HCT116 (cell line): Measurements from ENCODE around the gene ADORA1. TPM values are rescaled to one million over a fixed set of nuclear protein-coding genes. Genes with fewer than 3 reads are reported as not detected.

Experiments
- ATAC-seq: fragments of 200-7000 bp; cut with Tn5 transposase; 2 replicates; pipeline ENCODE4 v1.9.1; 2020; ENCODE audit warnings: mild to moderate bottlenecking, moderate library complexity
- BruUV-seq: library from RNA; stranded (reverse); fragments of 400-500 nt; replicated peaks from 2 replicates; lab custom pipeline; 2021; lab: Mats Ljungman, UMichigan
- CTCF ChIA-PET: fragments of 300-600 bp; sonication (Branson Sonifier 250); formaldehyde crosslinking; loops from one replicate; lab custom pipeline; 2021; ENCODE audit warnings: antibody characterized with exemption; lab: Charles Lee
- POLR2A ChIA-PET: fragments of 300-600, 350-600 bp; sonication (Branson Sonifier 250); formaldehyde crosslinking; loops from one replicate; lab custom pipeline; 2021; ENCODE audit warnings: antibody characterized with exemption; lab: Charles Lee
- RAD21 ChIA-PET, 2 experiments: fragments of 300-600 bp; sonication (Branson Sonifier 250); formaldehyde crosslinking; loops; one replicate each; lab custom pipeline; 2023; ENCODE audit warnings: low total read pairs in 2 of 2; ENCODE audit not compliant: uncharacterized antibody in 2 of 2, unreplicated experiment in 2 of 2, low non-redundant PET in 1 of 2; lab: Charles Lee
- DNase-seq: peaks from one replicate; pipeline ENCODE4 v3.0.0-alpha.2; 2010; ENCODE audit warnings: low read depth, low spot score
- H2AFZ ChIP-seq: fragments of 200-600 bp; shearing (Covaris generic), sonication (generic); 2 replicates; pipeline ENCODE4 v1.6.1; 2017; ENCODE audit warnings: low read depth, mixed run types, mixed read lengths, antibody characterized with exemption, low read length; ENCODE audit not compliant: poor library complexity, severe bottlenecking
- H3K27ac ChIP-seq: 2 replicates; pipeline ENCODE4 v1.5.1; 2012; ENCODE audit warnings: low read depth, low read length
- H3K27me3 ChIP-seq: fragments of 200-600 bp; sonication (generic); 2 replicates; pipeline ENCODE4 v1.6.1; 2016; ENCODE audit warnings: mixed run types, low read length, mixed read lengths; ENCODE audit not compliant: insufficient read depth
- H3K36me3 ChIP-seq, 2 experiments: fragments of 200-500 bp in 1 of 2; fragments of 200-600 bp in 1 of 2; sonication (Bioruptor generic) in 1 of 2; sonication (generic) in 1 of 2; 2 replicates each; pipeline versions ENCODE4 v1.5.1 to v1.6.1; 2014 to 2016; ENCODE audit warnings: low read length in 2 of 2, inconsistent platforms in 1 of 2, mixed read lengths in 1 of 2, mixed run types in 1 of 2; ENCODE audit not compliant: insufficient read depth in 2 of 2, control insufficient read depth in 1 of 2
- H3K4me1 ChIP-seq, 2 experiments: fragments of 200-600 bp in 1 of 2; sonication (generic) in 1 of 2; 2 replicates each; pipeline versions ENCODE4 v1.5.1 to v1.6.1; 2012 to 2017; ENCODE audit warnings: low read length in 2 of 2, inconsistent platforms in 1 of 2, mild to moderate bottlenecking in 1 of 2, mixed read lengths in 1 of 2, mixed run types in 1 of 2, moderate library complexity in 1 of 2; ENCODE audit not compliant: insufficient read depth in 2 of 2, control insufficient read depth in 1 of 2
- H3K4me2 ChIP-seq: fragments of 200-600 bp; sonication (generic); 2 replicates; pipeline ENCODE4 v1.6.1; 2017; ENCODE audit warnings: mixed run types, low read length, mixed read lengths
- H3K4me3 ChIP-seq, 2 experiments: fragments of 200-600 bp in 1 of 2; sonication (generic) in 1 of 2; replicated peaks in 1 of 2; 2 replicates each; pipeline ENCODE4 v1.5.1; 2011 to 2016; ENCODE audit warnings: low read length in 2 of 2, control low read depth in 1 of 2, low read depth in 1 of 2, mild to moderate bottlenecking in 1 of 2, mixed read lengths in 1 of 2, mixed run types in 1 of 2
- H3K79me2 ChIP-seq: fragments of 200-600 bp; sonication (generic); 2 replicates; pipeline ENCODE4 v1.6.1; 2017; ENCODE audit warnings: mild to moderate bottlenecking, mixed run types, low read length, moderate library complexity, mixed read lengths; ENCODE audit not compliant: insufficient read depth
- H3K9ac ChIP-seq: fragments of 200-600 bp; sonication (generic); 2 replicates; pipeline ENCODE4 v1.6.1; 2016; ENCODE audit warnings: low read length, mixed read lengths
- H3K9me2 ChIP-seq: fragments of 200-600 bp; sonication (generic), shearing (Covaris generic); 2 replicates; pipeline ENCODE4 v1.6.1; 2017; ENCODE audit warnings: mixed run types, mild to moderate bottlenecking, moderate library complexity; ENCODE audit not compliant: insufficient read depth
- H3K9me3 ChIP-seq, 2 experiments: fragments of 200-500 bp in 1 of 2; fragments of 200-600 bp in 1 of 2; sonication (Bioruptor generic) in 1 of 2; sonication (generic) in 1 of 2; 2 replicates each; pipeline ENCODE4 v1.6.1; 2014 to 2017; ENCODE audit warnings: low read length in 2 of 2, mixed read lengths in 2 of 2, inconsistent platforms in 1 of 2, low read depth in 1 of 2, mild to moderate bottlenecking in 1 of 2, mixed run types in 1 of 2, moderate library complexity in 1 of 2; ENCODE audit not compliant: control insufficient read depth in 1 of 2, insufficient read depth in 1 of 2
- H4K20me1 ChIP-seq: fragments of 200-600 bp; sonication (generic), shearing (Covaris generic); 2 replicates; pipeline ENCODE4 v1.6.1; 2017; ENCODE audit warnings: mixed run types, mild to moderate bottlenecking, moderate library complexity; ENCODE audit not compliant: insufficient read depth
- CBX3 ChIP-seq: IDR thresholded peaks from 2 replicates; pipeline ENCODE4 v1.6.1; 2012; ENCODE audit warnings: low read depth
- ELF1 ChIP-seq: IDR thresholded peaks from 2 replicates; pipeline ENCODE4 v1.6.1; 2012; ENCODE audit warnings: low read depth, borderline replicate concordance
- EZH2 ChIP-seq: fragments of 200-600 bp; sonication (generic); IDR thresholded peaks from 2 replicates; pipeline ENCODE4 v1.6.1; 2017; ENCODE audit warnings: antibody characterized with exemption, mixed run types
- EZH2phosphoT487 ChIP-seq: fragments of 200-600 bp; IDR thresholded peaks from 2 replicates; pipeline ENCODE4 v1.6.1; 2018; ENCODE audit warnings: antibody characterized with exemption, borderline replicate concordance
- FOSL1 ChIP-seq: IDR thresholded peaks from 2 replicates; pipeline ENCODE4 v1.6.1; 2012; ENCODE audit warnings: low read depth
- JUND ChIP-seq: IDR thresholded peaks from 2 replicates; pipeline ENCODE4 v1.6.1; 2012
- MAX ChIP-seq: IDR thresholded peaks from 2 replicates; pipeline ENCODE4 v1.6.1; 2012
- POLR2A ChIP-seq: IDR thresholded peaks from 2 replicates; pipeline ENCODE4 v1.7.0; 2011; ENCODE audit warnings: borderline replicate concordance; ENCODE audit not compliant: insufficient read depth, insufficient read length; ENCODE audit errors: extremely low read depth
- POLR2AphosphoS5 ChIP-seq: IDR thresholded peaks from 2 replicates; pipeline ENCODE4 v1.6.1; 2011; ENCODE audit warnings: mild to moderate bottlenecking, low read depth, low read length, moderate library complexity
- RAD21 ChIP-seq: IDR thresholded peaks from 2 replicates; pipeline ENCODE4 v1.6.1; 2012; ENCODE audit warnings: low read depth, mild to moderate bottlenecking
- SIN3A ChIP-seq: IDR thresholded peaks from 2 replicates; pipeline ENCODE4 v1.6.1; 2012; ENCODE audit warnings: low read depth
- SRF ChIP-seq: IDR thresholded peaks from 2 replicates; pipeline ENCODE4 v1.6.1; 2012; ENCODE audit warnings: low read depth
- TCF7L2 ChIP-seq: IDR thresholded peaks from 2 replicates; pipeline ENCODE4 v1.7.0; 2011; ENCODE audit warnings: borderline replicate concordance, inconsistent platforms; ENCODE audit not compliant: insufficient read depth, insufficient read length; ENCODE audit errors: extremely low read depth
- YY1 ChIP-seq: IDR thresholded peaks from 2 replicates; pipeline ENCODE4 v1.6.1; 2011; ENCODE audit warnings: low read length, low read depth, moderate library complexity, mild to moderate bottlenecking; ENCODE audit not compliant: insufficient replicate concordance; ENCODE audit errors: extremely low read depth
- ZBTB33 ChIP-seq: IDR thresholded peaks from 2 replicates; pipeline ENCODE4 v1.6.1; 2011; ENCODE audit warnings: mild to moderate bottlenecking, low read length, moderate library complexity; ENCODE audit not compliant: insufficient replicate concordance; ENCODE audit errors: extremely low read depth
- ZNF274 ChIP-seq: fragments of 200-500 bp; sonication (Bioruptor generic); IDR thresholded peaks from 2 replicates; pipeline ENCODE4 v1.6.1; 2014; ENCODE audit warnings: mild to moderate bottlenecking, low read depth, low read length, inconsistent platforms
- intact Hi-C: fragments of 100-400 bp; cut with micrococcal nuclease; formaldehyde crosslinking; loops from 2 replicates; pipeline ENCODE4 v1.10.0; 2022
- total RNA-seq: library from RNA; stranded (reverse); gene quantifications from one replicate; pipeline ENCODE4 v1.2.1, GENCODE V29; 2021; ENCODE audit not compliant: unreplicated experiment

Gene ADORA1
- total RNA-seq, 1 experiment from 2014 or later = 2.8 TPM

GRCh38 chr1:203185061-203185461 lies 57.5 kb downstream of the ADORA1 start:
- no peaks in the 10 kb centered on the region for H3K9me2 ChIP-seq
- no peak overlapping the region for H2AFZ ChIP-seq
- no peaks in the 10 kb centered on the region for H3K79me2 ChIP-seq
- no peak for DNase-seq
- intact Hi-C loops = no loop called here
- no TSS peak for BruUV-seq
- no peak overlapping the region for H3K27ac ChIP-seq
- no peak overlapping the region for H3K9ac ChIP-seq
- POLR2A ChIA-PET = no interaction called here
- RAD21 ChIA-PET = no interaction called here
- no peak overlapping the region for H3K4me2 ChIP-seq
- TF ChIP-seq POLR2AphosphoS5 (no peak), SIN3A (no peak), EZH2phosphoT487 (no peak), MAX (no peak), ZBTB33 (no peak), YY1 (no peak), JUND (no peak), CBX3 (no peak), TCF7L2 (no peak), ELF1 (no peak), EZH2 (no peak), SRF (no peak), ZNF274 (no peak), FOSL1 (no peak), RAD21 (no peak), POLR2A (no peak)
- no peaks in the 10 kb centered on the region for H3K36me3 ChIP-seq
- H3K4me1 ChIP-seq = peaks cover 0 to 25% of the 10 kb centered on the region in 2 experiments; a peak in 2 of 4 replicates
- no peaks in the 10 kb centered on the region for H4K20me1 ChIP-seq
- no peak for ATAC-seq
- H3K9me3 ChIP-seq = no peaks in the 10 kb centered on the region
- no peaks in the 10 kb centered on the region for H3K27me3 ChIP-seq
- CTCF ChIA-PET = interaction anchor here (1.1 kb wide), 2 partner anchors 9 to 12 kb away, joined by 3 to 4 read pairs; partner anchors contain the start of gene MYBPH
- no peak overlapping the region for H3K4me3 ChIP-seq
